Epithelial cell of prostate (primary cell): Measurements from ENCODE around the gene GRID2IP.
"Not testable (repeated sequence)": the region's sequence is repeated elsewhere in the genome, so short reads cannot be mapped to it uniquely, and the experiment has no call there.

Experiments
- DNase-seq: peaks from one replicate; pipeline ENCODE4 v3.0.0-alpha.2; 2011; ENCODE audit warnings: low read depth, low spot score
- H3K27ac ChIP-seq: fragments of 450-650 bp; 2 replicates; pipeline ENCODE4 v1.5.1; 2017; ENCODE audit warnings: mild to moderate bottlenecking

Gene GRID2IP

DNA sequence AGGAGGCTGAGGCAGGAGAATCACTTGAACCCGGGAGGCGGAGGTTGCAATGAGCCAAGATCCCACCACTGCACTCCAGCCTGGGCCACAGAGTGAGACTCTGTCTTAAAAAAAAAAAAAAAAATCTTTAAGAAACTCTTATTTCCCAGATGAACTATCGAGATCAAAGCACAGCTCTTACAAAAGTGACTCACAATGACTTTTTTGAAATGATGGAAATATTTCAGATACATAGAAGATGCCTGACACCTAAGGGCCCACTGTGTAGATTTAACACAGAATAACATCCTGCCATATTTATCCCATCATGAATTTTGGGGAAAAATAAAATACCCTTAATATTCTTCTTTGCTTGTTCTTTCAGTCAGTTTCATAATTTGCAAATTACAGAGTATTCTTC is 92.6 kb downstream of the GRID2IP start:
- not testable (repeated sequence) for DNase-seq, H3K27ac ChIP-seq

DNA sequence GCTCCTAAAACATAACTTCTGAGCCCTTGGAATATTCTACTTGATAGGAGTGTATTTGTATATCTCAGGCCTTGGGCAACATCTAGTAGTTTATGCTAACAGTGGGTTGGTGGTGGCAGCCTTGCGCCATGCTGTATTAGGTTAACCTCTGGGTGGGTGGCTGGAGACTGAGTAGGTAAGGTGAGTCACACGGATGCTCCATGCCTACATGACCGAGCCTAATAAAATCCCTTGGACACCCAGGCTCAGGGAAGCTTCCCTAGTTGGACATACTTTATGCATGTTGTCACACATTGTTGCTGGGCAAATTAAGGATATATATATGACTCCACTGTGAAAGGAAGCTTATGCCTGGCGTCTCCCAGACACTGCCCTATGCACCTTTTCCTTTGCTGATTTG is 97.5 kb downstream of the GRID2IP start:
- DNase-seq, result peak; percentile 94
- H3K27ac ChIP-seq, result peak overlapping the region; percentile 70

DNA sequence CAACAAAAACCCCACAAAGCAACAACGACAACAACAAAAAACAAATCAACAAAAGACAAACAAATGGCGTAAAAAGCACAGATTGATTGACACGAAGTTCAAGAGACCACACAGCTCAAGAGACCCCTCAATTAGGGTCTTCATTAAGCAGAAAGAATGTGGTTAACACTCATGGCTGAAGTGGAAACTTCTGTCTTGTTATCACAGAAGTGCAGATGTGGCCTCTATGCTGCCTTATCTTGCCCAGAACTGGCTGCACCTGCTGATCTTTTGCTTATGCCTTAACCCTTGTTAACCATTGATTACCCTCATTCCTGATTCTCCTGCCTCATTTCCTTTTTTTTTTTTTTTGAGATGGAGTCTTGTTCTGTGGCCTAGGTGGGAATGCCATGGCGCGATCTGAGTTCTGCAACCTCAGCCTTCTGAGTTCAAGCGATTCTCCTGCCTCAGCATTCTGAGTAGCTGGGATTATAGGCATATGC is 100.0 kb downstream of the GRID2IP start:
- no peak for DNase-seq
- no peak overlapping the region for H3K27ac ChIP-seq

DNA sequence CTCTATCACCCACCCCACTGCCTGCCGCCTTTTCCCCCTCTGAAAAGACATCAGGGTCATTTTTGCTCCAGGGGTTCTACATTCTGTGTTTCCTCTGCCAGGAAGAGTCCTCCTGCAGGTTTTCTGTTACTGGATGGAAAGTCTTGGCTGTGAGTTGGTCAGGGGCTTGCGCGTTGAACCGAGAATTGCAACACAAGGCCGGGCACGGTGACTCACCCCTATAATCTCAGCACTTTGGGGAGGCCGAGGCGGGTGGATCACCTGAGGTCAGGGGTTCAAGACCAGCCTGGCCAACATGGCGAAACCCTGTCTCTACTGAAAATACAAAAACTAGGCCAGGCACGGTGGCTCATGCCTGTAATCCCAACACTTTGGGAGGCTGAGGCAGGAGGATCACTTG is 100.7 kb downstream of the GRID2IP start:
- H3K27ac ChIP-seq, result not testable (repeated sequence)

DNA sequence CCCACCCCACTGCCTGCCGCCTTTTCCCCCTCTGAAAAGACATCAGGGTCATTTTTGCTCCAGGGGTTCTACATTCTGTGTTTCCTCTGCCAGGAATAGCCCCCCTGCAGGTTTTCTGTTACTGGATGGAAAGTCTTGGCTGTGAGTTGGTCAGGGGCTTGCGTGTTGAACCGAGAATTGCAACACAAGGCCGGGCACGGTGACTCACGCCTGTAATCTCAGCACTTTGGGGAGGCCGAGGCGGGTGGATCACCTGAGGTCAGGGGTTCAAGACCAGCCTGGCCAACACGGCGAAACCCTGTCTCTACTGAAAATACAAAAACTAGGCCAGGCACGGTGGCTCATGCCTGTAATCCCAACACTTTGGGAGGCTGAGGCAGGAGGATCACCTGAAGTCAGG is 101.4 kb downstream of the GRID2IP start:
- DNase-seq, H3K27ac ChIP-seq: not testable (repeated sequence)

More for the DNA sequence above, 100.7 kb downstream of the GRID2IP start:
- DNase-seq, result not testable (repeated sequence)

DNA sequence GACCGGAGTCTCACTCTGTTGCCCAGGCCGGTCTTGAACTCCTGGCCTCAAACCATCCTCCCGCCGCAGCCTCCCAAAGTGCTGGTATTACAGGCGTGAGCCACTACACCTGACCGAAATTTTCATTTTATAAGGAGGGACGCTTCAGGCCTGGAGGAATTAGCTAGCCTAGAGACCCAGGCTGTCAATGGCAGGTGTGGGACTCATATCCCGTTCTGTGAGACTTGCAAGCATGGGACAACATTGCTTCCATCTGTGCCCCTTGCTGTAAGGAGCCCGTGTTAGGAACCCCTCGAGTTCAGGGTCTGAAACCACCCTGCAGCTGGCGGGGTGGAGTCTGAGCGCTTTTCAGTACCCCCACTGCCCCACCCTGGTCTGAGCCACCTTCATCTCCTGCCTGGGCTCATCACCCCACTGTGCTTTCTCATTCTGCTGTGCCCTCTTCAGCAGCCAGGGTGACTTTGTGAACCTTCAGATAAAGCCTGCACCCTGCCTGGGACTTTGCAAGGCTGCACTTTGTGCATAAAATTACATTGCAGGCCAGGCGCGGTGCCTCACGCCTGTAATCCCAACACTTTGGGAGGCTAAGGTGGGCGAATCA is 102.2 kb downstream of the GRID2IP start:
- DNase-seq, result no peak
- H3K27ac ChIP-seq, result peak overlapping the region; percentile 97

DNA sequence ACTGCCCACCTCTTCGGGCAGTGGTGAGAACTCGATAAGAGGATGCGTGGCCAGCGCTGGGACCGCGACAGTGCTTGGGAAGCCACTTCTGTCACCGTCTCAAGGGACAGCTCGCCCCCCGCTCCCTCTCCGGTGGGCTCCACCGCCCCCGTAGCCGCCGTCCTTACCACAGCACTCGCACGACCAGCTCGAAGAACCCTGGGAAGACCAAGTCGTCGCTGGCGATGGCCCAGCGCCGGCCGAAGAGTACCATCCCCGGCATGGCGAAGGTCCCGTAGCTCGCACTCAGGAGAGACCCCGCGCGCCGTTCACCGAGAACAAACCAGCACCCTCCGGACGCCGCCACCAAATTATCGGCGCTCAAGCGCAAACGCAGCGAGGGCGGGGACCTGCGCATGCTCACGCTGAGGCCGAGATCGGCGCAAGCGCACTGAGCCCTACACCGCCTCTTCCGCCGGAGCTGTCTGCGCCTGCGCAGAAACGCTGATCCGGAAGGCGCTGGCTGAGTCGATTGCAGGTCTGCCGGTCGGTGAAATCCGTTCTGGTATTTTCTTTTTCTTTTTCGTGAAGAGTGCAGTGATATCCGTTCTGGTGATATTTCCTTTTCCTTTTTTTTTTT is 103.6 kb downstream of the GRID2IP start, which contains the start of gene DAGLB:
Gene DAGLB (minus strand): TSS at position 374 of the 619 bp plus-strand sequence. CDS start 112 bp downstream, at position 262.
- DNase-seq, result peak; percentile 60
- H3K27ac ChIP-seq, result peak within 1 kb of the TSS; percentile 97
